HG02870 (cell line): ENCODE data around the gene MED25.

ENCODE experiments used
- ATAC-seq: cut with Tn5 transposase; IDR thresholded peaks from one replicate; pipeline ENCODE4 v1.9.1; 2021; ENCODE audit warnings: mild to moderate bottlenecking, moderate library complexity; ENCODE audit not compliant: unreplicated experiment

The MED25 gene

GRCh38 chr19:49883094-49883493, 65.0 kb downstream of the MED25 start:
- ATAC-seq = no peak

GRCh38 chr19:49884109-49884508, 66.0 kb downstream of the MED25 start:
- ATAC-seq = no peak

GRCh38 chr19:49884760-49885159, 66.7 kb downstream of the MED25 start:
- ATAC-seq = no peak
